ENCODE data around the gene UBE3A.

UBE3A gene

DNA sequence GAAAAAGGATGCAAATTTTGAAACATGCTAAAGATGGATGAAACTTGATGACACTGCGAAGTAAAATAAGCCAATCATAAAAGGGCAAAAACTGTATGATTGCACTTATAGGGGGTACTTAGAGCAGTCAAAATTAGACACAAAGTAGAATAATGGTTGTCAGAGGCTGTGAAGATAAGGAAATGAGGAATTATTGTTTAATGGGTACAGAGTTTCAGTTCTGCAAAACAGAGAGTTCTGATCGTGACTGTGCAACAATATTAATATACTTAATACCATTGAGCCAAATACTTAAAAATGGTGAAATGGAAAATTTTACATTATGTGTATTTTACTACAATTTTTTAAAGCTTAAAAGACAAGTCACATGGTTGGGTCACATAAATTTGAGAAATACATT, 35.1 kb downstream of the UBE3A start:
- DNase-seq (ENCODE audit: low read depth): no peak

DNA sequence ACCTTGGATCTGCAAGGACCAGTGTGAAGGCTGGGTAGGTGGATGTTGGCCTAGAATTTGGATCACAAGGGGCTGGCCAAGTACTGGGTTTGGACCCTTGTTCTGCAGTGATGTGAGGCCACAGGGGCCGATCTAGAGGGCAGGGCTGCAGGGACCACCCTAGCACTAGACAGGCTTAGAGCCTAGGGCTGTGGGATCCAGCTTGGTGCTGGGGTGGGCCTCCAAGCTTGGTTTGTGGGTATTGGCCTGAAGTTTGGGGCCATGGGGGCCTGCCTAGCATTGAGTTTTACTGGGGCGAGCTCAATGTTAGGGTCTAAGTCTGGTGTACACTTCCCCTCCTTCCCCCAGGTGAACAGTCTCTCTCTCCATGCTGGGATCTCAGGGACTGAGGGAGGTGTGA, 36.5 kb downstream of the UBE3A start:
- no peak for DNase-seq (ENCODE audit: low read depth)

DNA sequence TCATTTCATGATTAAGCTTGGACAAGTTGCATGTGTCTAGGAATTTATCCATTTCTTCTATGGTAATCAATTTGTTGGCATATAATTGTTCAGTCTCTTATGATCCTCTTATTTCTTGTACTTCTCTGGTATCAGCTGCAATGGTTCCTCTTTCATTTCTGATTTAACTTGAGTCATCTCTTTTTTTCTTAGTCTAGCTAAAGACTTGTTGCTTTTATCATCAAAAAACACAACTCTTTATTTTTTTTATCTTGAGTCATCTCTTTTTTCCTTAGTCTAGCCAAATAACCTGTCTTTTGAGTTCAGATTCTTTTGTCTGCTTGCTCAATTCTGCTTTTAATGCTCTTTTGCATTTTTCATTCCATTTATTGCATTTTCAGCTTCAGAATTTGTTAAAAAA, 37.3 kb downstream of the UBE3A start:
- no peak for DNase-seq (ENCODE audit: low read depth)

DNA sequence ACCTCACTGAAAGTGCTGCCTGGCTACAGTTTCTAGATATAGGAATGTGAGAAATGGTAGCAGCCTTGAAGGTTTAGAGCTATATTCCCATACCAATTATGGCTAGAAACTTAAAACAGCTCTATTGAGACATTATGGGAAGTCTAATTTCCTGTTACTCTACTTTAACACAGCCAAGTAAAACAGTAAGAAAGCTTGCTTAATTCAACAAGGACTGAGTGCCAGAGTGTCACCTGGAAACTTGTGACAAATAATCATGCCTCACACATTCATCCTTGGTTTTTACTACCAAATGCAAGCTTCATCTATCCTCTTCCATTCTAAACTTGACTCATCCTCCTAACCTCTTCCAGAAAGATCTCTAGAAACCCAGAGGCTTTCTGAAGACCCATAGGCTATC, 41.7 kb downstream of the UBE3A start:
- DNase-seq (ENCODE audit: low read depth): no peak

DNA sequence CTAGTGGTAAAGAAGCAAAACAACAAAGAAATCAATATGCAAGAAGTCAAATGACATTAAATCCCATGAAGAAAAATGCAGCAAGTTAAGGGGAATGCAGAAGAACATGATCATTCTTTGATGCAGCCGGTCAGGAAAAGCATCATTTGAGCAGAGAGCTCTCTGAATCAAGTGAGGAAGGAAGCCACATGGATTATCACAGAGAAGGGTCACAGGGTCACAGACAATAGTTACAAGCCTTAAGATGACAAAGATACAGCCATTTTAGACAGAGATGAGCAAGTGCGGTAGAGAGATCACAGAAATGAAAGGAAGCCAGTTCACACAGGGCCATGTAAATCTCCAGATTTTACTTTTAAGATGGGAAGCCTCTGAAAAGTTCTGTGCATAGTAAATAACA, 43.9 kb downstream of the UBE3A start:
- DNase-seq (ENCODE audit: low read depth): no peak

DNA sequence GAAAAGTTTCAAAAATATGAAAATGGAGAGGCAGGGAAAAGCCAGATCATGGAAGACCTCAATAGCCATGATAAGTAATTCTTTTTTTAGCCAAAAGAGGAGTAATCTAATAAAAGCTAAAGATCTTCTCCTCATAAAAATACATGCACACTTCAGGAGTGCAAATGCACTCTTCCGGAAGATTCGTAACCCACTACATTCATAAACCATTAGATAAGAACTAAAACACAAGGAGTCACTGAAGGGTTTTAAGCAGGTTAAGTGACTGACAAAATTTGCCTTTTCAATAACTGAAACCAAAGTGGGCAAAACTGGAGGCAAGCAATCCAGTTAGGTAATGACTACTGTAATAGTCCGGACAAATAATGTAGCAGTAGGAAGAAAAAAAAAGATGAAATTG, 46.0 kb downstream of the UBE3A start:
- peak; percentile 26 for DNase-seq (ENCODE audit: low read depth)

DNA sequence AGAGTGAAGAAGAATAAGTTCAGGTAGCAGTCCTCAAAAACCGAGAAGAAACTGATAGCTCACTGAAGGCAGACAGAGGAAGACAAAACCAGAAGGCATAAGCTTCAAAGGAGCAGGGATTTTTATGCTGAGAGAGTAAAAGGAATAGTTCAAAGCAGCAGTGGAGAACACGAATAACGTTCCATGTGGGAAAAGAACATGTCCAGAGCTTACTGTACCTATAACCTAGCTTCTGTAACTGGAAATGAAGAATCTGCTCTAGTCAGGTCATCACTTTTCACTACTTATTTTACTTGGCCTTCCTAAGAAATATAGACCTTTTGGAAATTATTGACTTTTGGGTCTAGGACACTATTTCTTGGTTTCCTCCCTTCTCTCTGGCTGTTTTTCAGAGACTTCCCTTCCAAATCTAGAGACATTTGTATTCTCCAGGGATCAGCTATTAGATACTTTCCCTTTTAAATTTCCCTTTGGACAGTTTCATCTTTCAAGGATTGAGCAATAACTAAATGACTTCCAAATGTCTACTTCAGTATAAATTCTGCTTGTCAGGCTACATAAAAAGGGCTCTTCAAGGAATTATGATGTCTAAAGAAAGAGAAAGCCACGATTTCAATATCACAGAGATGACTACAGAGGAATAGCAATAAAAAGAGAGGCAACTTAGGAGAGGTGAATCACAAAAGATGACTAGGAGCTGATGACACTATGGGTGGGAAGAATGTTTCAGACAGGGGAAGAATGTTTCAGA, 46.7 kb downstream of the UBE3A start:
- DNase-seq (ENCODE audit: low read depth): peak; percentile 85

DNA sequence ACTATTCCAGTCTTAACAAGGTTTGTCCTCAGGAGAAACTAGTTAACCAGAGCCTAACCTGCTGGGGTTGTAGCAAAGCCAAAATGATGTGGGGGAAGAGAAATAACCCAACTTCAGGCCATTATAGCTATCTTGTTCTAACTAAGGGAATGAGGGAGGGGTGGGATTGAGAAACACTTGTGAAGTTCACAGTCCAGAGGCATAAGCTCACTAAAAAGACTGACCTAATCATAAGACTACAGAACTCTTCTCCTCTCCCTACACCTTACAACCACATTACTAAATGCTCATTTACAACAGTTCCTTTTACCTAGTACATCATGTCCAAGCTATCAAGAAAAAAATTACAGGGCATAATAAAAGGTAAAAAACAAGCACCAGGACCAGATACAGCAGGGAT, 52.8 kb downstream of the UBE3A start:
- DNase-seq (ENCODE audit: low read depth): no peak

DNA sequence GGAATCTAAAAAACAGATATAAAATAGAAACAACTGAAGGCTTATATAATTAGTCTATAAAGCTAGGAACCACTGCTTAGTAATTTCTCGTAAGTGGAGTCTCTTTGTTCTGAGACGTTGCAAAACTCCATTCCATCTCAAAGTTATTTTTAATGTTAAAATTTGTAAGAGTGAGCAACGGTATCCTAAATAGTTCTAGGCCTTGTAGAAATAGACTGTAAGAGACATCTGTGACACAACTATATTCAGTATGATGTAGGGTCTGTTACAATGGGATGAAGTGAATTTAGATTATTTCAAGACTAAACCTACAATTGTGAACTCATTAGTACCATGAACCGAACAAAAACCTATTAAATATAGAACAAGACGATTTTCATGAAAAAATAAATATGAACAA, 57.2 kb downstream of the UBE3A start:
- no peak for DNase-seq (ENCODE audit: low read depth)

DNA sequence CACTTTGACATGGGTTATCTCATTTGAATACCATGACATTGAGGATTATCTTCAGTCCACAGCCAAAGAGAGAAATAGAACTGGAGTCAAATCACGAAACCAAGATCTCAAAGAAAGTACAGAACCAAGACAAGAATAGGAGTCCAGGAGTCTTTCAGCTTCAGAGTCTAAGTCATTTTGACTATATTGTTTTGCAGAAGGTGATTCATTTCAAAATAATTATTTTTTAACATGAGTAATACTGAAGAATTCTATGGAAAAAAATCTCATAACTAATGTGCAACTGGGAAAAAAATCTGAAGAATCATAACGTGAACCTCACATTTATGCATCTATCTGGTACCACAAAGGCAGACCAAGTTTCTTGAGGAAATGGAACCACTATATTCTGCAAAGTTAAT, 60.3 kb downstream of the UBE3A start:
- peak; percentile 55 for DNase-seq (ENCODE audit: low read depth)

DNA sequence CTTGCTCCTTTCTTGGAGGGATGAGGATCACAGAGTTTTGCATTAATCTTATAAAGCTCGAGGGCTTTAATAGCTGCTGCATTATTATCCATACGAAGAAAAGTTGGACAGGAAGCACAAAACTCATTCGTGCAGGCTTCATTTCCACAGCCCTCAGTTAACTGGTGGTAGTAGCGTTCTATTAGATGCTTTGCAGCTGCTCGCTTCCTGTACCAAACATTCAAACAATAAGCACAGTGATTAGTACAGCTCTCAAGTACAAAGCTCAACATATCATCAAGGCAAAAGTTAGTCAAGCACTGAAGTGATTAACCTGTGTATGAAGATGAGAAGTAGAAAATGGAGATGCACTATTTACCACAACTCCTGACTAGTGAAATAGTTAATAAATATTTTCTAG, 63.3 kb downstream of the UBE3A start:
- no peak for DNase-seq (ENCODE audit: low read depth)

DNA sequence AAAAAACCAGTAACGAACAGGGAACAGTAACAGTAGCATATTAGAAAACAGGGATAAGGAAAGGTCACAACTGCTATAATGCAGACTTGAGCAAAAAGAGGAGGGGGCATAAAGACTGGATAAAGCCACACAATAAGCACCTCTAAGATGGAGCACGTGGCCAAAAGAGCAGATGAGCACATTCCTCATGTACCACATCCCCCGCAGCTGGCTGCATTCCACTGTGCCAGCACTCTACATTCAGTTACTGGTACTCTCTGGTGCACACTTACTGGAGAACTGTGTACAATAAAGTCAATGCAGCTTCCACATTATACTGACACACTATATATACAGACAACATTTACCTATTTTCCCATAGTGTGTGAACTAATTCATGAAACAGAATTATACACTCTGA, 64.7 kb downstream of the UBE3A start:
- DNase-seq (ENCODE audit: low read depth): no peak

DNA sequence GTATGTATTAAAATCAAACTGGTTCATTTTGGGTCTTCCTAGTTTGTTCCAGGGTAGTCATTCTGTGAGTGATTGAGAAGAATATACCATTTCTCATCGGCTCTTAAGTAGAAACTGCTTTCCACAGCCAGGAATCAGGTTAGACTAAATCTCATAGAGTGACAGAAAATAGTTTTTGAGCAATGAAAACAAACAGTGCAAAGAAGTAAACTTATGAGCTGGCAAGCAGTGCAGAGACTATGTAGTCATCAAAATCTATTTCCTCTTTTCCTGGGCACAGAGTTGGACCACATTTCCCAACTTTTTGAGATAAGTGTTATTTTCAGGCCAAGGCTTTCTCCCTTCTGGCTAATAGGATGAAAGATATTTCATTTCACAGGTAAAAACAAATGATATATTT, 66.5 kb downstream of the UBE3A start:
- DNase-seq (ENCODE audit: low read depth): peak; percentile 30

DNA sequence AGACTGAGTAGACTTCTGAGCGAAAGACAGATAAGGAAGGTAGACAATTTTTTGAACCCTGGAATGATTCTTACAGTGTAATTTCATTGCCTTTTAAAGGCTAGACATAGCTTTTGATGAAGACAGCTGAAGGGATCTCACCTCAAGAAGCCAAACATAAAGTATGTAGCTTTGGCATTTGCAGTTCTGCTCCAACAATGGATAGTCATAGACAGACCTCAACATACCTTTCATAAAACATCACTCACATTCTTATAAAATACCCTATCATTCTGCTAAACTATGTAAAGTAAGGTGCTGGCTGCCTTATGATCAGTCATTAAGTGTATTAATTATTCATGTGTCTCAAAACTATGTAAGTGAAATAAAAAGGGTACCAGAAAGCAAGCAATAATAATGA, 70.0 kb downstream of the UBE3A start:
- peak; percentile 6 for DNase-seq (ENCODE audit: low read depth)

DNA sequence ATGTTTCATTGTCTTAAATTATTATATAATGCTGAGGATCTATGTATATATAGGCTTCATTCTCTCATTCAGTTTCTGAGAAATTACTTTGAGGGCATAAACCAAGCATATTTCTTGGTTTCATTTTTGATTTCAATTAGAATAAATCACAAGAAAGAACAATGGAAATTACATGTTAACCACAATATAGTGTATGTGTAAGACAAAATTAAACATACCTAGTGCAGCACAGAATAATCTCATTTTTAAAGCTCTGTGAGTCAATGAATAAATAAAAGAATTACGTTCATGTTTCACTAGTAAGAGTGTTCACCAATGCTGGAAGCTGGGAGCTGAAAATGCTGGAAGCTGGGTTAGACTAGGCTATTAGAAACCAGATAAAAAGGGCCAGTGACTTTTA, 72.8 kb downstream of the UBE3A start:
- DNase-seq (ENCODE audit: low read depth): no peak

DNA sequence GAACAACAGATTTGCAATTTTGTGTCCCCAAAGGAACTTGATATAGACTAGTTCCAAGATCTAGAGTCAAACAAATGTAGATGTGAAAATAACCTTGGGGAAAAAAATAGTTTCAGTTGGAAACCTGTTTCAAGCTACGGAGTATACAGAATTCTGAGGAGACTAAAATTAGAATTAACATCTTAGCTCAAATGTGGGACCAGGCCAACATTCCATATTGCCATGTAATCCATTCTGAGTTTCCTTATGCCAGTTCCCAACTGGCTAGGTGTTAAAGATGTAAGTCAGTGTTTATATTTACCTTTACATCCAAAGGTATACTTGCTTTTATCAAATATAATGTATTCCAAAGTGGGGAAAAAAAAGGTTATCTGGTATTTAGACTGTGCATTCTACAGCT, 76.3 kb downstream of the UBE3A start:
- DNase-seq (ENCODE audit: low read depth): no peak

DNA sequence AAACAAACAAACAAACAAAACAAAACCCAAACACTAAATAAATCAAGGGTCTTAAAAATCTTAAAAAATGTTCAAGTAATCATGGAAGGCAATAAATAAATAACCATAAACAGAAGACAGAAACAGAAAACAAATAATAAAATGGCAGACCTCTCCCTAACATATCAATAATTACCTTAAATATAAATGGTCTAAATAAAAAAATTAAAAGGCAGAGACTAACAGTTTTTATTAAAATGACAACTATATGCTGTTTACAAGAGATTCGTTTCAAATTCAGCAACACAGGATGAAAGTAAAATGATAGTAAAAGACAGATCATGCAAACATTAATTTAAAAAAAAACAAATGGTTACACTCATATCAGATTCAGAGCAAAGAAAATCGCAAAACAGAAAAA, 91.1 kb downstream of the UBE3A start:
- no peak for DNase-seq (ENCODE audit: low read depth)

DNA sequence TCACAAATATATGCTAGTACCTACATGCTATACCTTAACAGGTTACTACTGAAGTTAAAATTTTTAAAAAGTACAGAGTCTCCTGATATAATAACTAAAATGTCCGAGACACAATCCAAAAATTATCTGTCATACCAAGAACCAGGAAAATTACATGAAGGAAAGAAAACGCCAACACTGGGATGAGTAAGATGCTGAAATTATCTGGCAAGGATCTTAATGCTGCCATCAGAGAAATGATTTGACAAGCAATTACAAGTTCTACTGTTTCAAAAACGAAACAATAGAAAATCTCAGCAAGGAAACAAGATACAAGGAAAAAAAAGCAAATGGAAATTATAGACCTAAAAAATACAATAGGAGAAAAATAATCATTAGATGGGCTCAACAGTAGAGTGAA, 92.5 kb downstream of the UBE3A start:
- DNase-seq (ENCODE audit: low read depth): no peak

DNA sequence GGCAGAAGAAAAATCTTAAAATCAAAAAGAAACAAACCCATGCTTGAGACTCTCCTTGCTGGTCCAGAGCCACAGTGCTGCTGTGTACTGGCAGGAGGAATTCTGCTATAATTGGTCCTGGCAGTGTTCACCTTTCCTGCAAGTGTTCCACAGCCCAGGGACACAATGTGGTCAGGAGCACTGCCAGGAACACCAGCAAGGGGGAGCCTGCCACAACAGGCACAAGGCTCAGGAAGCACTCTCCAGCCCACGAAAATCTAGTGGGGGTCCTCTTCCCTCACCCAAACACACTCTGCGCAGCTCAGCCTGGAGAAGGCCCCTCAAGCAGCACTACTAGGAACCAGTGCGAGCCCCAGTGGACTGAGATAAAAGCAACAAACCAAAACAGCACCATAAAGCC, 92.9 kb downstream of the UBE3A start:
- peak; percentile 10 for DNase-seq (ENCODE audit: low read depth)

DNA sequence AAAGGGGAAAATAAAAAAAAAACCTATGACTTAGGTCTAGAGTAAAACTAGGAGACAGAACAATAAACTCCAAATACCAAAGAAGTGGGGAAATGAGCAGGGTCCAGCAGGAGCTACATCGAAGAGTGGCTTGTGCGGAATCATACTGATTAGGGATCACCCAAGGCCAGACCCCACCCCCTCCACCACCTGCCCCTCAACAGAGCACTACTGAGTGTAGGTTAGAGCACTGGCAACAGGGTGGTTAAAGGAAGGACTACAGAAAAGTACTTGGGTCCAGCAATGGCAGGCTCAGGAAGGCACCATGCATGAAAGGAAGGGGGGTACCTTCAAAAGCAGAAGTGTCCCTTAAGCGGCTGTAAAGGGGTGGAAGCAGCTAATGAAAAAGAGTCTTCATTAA, 96.2 kb downstream of the UBE3A start:
- DNase-seq (ENCODE audit: low read depth): no peak

DNA sequence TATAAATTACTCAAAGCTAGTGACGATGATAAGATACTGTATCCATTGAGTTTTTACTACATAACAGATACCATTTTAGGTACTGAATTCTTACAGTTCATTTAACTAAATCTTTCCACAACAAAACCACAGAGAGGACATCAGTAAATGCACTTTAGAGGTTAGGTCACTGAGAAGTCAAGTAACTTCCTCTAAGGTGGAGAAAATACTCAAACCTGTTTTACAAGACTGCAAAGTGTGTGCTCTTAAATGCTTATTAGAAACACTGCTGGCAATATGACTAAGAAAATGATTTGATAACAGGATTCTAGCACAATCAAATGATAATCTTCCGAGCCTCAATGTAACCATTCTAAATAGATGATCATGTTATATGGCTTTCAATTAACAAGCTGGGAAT, 99.4 kb downstream of the UBE3A start:
- DNase-seq (ENCODE audit: low read depth): no peak

DNA sequence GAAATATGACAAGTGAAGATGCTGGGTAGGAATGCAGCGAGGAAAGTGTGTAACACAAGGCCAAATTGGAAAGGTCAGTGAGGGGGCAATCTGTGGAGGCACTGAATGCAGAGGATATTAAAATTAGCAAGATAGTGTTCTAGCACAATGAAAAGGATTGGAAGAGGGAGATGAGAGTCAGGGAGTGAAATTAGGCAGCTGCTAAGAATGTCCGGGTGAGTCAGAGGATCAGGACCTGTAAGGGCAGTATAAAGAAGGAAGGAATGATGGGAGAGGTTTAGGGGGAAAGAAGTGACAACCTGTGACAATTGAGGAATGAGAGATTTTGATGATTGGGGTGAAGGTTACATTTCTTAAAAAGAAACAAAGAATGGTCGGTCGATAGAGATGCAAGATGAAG, 103.5 kb downstream of the UBE3A start:
- no peak for DNase-seq (ENCODE audit: low read depth)

DNA sequence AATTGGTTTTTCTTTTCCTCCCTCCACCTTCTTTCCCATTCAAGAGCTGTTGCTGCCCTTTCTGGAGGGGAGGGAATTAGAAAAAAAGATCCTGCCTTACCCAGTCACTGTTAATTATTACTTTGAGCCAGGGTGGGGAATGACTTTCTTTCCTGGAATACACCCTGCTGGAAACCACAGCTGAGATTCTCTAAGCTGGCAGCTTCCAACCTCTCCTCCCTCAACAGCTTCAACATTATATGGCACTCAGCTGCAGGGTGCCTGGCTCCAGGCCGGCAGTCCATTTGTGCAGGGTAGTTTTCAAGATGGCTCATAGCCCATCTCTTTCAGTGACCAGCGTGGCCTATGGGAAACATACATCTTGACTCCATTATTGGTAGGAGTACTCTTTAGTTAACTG, 105.8 kb downstream of the UBE3A start:
- DNase-seq (ENCODE audit: low read depth): no peak

DNA sequence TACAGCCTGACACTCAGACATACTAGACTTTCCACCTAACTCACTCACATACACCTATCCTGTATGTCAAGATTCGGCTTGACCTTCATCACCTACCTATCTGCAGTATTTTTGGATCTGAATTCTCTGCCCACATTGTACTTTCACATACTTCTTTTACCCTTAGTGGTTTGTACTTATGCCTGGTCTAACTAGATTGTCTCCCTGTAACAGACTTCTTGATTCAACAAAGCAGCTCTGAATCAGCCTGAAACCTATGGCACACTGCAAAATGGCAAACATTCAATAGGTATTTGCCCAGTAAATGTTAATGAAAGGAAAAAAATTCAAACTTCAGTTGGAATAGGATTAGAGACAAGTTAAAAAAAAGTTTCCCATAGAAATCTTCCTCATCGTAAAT, 106.5 kb downstream of the UBE3A start:
- no peak for DNase-seq (ENCODE audit: low read depth)

DNA sequence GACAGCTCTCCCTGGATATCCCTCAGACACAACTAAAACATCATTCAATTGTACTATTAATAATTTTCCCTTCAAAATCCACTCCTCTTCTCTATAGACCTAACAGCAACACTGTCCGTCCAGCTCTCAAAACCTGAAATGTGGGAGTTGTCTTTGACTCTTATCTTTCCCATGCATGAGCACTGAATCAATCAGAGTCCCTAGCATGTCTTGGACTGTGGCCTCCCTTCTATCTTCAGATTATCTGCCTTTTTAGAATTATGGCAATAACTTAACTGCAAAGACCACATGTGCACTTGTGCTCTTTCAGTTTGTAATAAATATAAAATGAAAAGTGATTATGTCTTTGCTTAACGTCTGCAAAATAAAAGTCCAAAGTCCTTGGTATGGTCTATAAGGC, 107.0 kb downstream of the UBE3A start:
- DNase-seq (ENCODE audit: low read depth): no peak
